Mesothelial cell of epicardium (in vitro differentiated cells): Measurements from ENCODE around the gene PPP1R12C. TPM values are rescaled to one million over a fixed set of nuclear protein-coding genes. Genes with fewer than 3 reads are reported as not detected.

Source experiments
- DNase-seq, 2 experiments: peaks; one replicate each; pipeline ENCODE4 v3.0.0; 2021; ENCODE audit warnings: low spot score in 2 of 2; ENCODE audit not compliant: unreplicated experiment in 2 of 2
- H3K27ac Mint-ChIP-seq: 2 replicates; pipeline ENCODE4 v1.8.0; 2021; ENCODE audit warnings: mixed read lengths
- H3K27me3 Mint-ChIP-seq: 2 replicates; pipeline ENCODE4 v1.8.0; 2021; ENCODE audit warnings: low read depth, mixed read lengths
- H3K36me3 Mint-ChIP-seq: 2 replicates; pipeline ENCODE4 v1.8.0; 2021; ENCODE audit warnings: mixed read lengths
- H3K4me1 Mint-ChIP-seq: 2 replicates; pipeline ENCODE4 v1.8.0; 2021; ENCODE audit warnings: mixed read lengths
- H3K4me3 Mint-ChIP-seq: 2 replicates; pipeline ENCODE4 v1.8.0; 2021; ENCODE audit warnings: mild to moderate bottlenecking, moderate library complexity, mixed read lengths
- H3K9me3 Mint-ChIP-seq: 2 replicates; pipeline ENCODE4 v1.8.0; 2021; ENCODE audit warnings: mixed read lengths
- CTCF ChIP-seq: fragments of 200-600 bp; sonication (generic); IDR thresholded peaks from one replicate; pipeline ENCODE4 v1.5.0; 2021; ENCODE audit warnings: antibody characterized with exemption; ENCODE audit not compliant: unreplicated experiment
- total RNA-seq: library from RNA; stranded (reverse); gene quantifications from 3 replicates; pipeline ENCODE4 v1.2.1, GENCODE V29; 2021

Gene PPP1R12C
- total RNA-seq, 1 donor from 2014 or later = 111 TPM

DNA sequence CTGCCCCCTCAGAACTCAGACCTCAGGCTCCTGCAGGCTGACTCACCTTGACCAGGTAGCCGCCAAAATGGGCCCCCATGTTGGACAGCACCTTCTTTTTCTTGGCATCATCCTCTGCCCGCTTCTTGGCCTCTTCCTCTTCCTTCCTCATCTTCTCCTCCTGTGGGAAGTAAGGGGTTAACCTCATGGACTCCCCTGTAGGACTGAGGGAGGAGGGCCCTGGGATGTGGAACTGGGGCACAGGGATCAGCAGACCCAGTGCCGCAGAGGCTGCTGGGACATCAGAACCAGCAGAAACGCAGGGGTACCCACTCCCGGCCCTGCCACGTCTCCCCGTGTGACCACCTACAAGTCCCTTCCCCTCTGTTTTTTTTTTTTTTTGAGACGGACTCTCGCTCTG lies 20.5 kb upstream of the PPP1R12C start:
- H3K4me3 Mint-ChIP-seq = no peak overlapping the region
- H3K27me3 Mint-ChIP-seq = peaks cover 8% of the 10 kb centered on the region
- H3K36me3 Mint-ChIP-seq = no peaks in the 10 kb centered on the region
- no peak for DNase-seq
- no peaks in the 10 kb centered on the region for H3K9me3 Mint-ChIP-seq
- TF ChIP-seq CTCF = no peak
- no peak overlapping the region for H3K27ac Mint-ChIP-seq
- H3K4me1 Mint-ChIP-seq = peaks cover 4% of the 10 kb centered on the region

DNA sequence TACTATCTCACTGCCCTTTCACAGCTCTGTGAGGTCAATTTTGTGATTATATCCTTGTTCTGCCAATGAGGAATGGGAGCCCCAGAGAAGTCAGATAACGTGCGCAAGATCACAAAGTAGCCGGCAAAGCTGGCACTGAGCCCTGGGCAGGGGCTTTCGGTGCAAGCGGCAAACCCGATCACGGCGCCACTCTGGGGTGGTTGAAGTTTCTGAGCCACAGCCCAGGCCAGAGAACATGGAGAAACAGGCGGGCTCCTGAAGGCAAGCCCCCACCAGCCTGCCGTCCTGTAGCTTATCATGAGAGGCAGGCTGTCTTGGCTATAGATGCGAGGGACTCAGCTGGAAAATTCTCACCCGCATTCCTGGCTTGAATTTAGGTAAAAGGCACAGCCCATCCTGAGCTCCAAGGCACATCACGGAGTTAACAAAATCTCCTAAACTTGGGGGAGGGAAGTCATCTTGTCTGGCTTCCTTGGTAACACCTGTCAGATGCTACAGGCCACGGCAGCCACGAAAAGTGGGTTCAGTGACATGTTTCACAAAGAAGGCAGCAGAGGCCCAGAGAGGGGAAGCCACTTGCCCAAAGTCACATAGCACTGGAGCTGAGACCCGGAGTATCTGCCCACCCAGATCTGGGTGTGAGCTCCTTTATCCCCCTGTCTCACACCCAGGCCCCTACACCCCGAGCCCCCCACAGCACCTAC lies 19.1 kb upstream of the PPP1R12C start:
- TF ChIP-seq CTCF = no peak
- H3K27me3 Mint-ChIP-seq = peaks cover 5% of the 10 kb centered on the region
- no peaks in the 10 kb centered on the region for H3K36me3 Mint-ChIP-seq

DNA sequence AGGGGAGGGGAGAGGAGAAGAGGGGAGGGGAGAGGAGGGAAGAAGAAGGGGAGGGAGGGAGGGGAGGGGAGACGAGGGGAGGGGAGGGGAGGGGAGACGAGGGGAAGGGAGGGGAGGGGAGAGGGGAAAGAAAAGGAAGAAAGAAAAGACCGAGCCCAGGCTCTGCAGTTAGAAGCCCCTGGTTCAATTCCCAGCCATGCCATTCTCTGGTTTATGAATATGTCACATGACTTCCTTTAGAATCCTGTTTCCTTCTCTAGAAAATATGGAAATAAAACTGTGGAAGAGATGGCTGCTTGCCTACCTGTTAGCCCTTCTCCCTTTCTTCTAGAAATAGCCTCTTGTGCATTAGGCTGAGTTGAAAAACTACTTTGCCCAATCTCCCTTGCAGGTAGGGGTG lies 17.3 kb upstream of the PPP1R12C start:
- peaks cover 11% of the 10 kb centered on the region for H3K27me3 Mint-ChIP-seq
- H3K4me1 Mint-ChIP-seq = peaks cover 2% of the 10 kb centered on the region
- H3K27ac Mint-ChIP-seq = no peak overlapping the region
- no peaks in the 10 kb centered on the region for H3K36me3 Mint-ChIP-seq
- no peak for DNase-seq
- no peaks in the 10 kb centered on the region for H3K9me3 Mint-ChIP-seq
- H3K4me3 Mint-ChIP-seq = no peak overlapping the region
- TF ChIP-seq CTCF = no peak

More for the DNA sequence above, 19.1 kb upstream of the PPP1R12C start:
- DNase-seq = no peak
- no peaks in the 10 kb centered on the region for H3K9me3 Mint-ChIP-seq
- no peak overlapping the region for H3K4me3 Mint-ChIP-seq
- H3K27ac Mint-ChIP-seq = no peak overlapping the region
- H3K4me1 Mint-ChIP-seq = peaks cover 4% of the 10 kb centered on the region

GRCh38 chr19:55133639-55134444 lies 16.4 kb upstream of the PPP1R12C start:
- H3K27me3 Mint-ChIP-seq = peaks cover 18% of the 10 kb centered on the region
- no peak for DNase-seq
- TF ChIP-seq CTCF = no peak
- peaks cover 2% of the 10 kb centered on the region for H3K4me1 Mint-ChIP-seq
- H3K27ac Mint-ChIP-seq = no peak overlapping the region
- H3K36me3 Mint-ChIP-seq = no peaks in the 10 kb centered on the region
- no peak overlapping the region for H3K4me3 Mint-ChIP-seq
- H3K9me3 Mint-ChIP-seq = no peaks in the 10 kb centered on the region

DNA sequence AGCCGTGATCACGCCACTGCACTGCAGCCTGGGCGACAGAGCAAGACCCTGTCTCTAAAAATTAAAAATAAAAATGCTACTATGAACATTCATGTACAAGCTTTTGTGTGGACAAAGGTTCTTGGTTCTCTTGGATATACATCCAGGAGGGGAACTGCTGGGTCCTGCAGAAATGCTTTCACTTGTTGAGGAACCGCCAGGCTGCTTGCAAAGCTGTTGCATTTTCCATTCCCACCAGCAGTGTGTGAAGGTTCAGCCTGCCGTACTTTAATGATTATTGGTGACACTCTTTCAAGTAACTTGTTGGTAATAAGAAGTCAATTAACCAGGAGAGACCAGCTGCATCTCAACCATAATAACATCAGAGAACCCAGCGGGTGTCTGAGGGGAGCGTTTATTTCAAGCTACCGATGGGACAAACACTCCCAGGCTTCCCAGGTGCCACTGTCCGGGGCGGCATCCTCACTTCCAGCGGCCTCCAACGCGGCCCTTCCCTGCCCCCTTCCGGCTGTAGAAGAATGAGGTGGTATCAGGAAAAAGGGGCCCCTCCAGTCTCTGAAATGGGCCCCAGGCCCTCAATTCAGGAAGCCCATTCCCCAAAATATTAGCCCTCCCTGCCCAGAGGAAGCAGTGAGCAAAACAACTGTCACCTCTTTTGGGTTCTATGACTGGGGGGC lies 15.2 kb upstream of the PPP1R12C start:
- Mint-ChIP-seq H3K9me3 (no peaks in the 10 kb centered on the region), H3K36me3 (no peaks in the 10 kb centered on the region), H3K4me1 (no peaks in the 10 kb centered on the region), H3K4me3 (no peak overlapping the region), H3K27ac (no peak overlapping the region), H3K27me3 (peaks cover 26% of the 10 kb centered on the region)
- no peak for DNase-seq
- no peak for TF ChIP-seq CTCF
